Adipocyte (in vitro differentiated cells): ENCODE measurements around the gene KHDC1L.
"Not testable (repeated sequence)": the region's sequence is repeated elsewhere in the genome, so short reads cannot be mapped to it uniquely, and the experiment has no call there.

Source experiments
- DNase-seq: peaks from one replicate; pipeline ENCODE4 v3.0.0-alpha.2; 2015; ENCODE audit warnings: low read depth
- H3K27me3 ChIP-seq: replicated peaks from 2 replicates; pipeline ENCODE4 v1.7.0; 2013; ENCODE audit warnings: mild to moderate bottlenecking, low read length, moderate library complexity; ENCODE audit not compliant: control insufficient read depth, insufficient read depth
- H3K36me3 ChIP-seq: 2 replicates; pipeline ENCODE4 v1.7.0; 2013; ENCODE audit warnings: low read length, mild to moderate bottlenecking, moderate library complexity; ENCODE audit not compliant: control insufficient read depth, insufficient read depth, severe bottlenecking
- H3K4me1 ChIP-seq: 2 replicates; pipeline ENCODE4 v1.7.0; 2013; ENCODE audit warnings: mild to moderate bottlenecking, low read length, moderate library complexity; ENCODE audit not compliant: control insufficient read depth, insufficient read depth
- H3K4me3 ChIP-seq: 2 replicates; pipeline ENCODE4 v1.7.0; 2013; ENCODE audit warnings: mild to moderate bottlenecking, low read length, moderate library complexity
- H3K9ac ChIP-seq: 2 replicates; pipeline ENCODE4 v1.7.0; 2013; ENCODE audit warnings: mild to moderate bottlenecking, low read length, moderate library complexity
- H3K9me3 ChIP-seq: 2 replicates; pipeline ENCODE4 v1.7.0; 2013; ENCODE audit warnings: mild to moderate bottlenecking, low read length, moderate library complexity; ENCODE audit not compliant: control insufficient read depth

Gene KHDC1L

DNA sequence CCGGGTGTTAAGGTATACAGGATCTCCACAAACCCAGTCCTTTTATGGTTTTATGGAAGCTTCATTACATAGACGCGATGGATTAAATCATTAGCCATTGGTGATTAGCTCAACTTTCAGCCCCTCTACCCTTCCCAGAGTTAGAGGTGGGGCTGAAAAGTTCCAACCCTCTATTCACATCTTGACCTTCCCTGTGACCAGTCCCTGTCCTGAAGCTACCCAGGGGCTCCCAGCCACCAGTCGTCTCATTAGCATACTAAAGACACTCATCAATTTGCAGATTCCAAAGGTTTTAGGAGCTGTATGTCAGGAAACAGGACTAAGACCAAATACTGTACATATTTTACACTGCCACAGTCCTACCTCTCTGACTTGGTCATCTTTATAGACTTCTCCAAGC lies 21.0 kb downstream of the KHDC1L start:
- Histone ChIP-seq H3K4me1 (peaks cover 7% of the 10 kb centered on the region), H3K27me3 (no peaks in the 10 kb centered on the region), H3K9me3 (no peaks in the 10 kb centered on the region), H3K4me3 (no peak overlapping the region), H3K36me3 (no peaks in the 10 kb centered on the region), H3K9ac (no peak overlapping the region)
- DNase-seq = no peak

DNA sequence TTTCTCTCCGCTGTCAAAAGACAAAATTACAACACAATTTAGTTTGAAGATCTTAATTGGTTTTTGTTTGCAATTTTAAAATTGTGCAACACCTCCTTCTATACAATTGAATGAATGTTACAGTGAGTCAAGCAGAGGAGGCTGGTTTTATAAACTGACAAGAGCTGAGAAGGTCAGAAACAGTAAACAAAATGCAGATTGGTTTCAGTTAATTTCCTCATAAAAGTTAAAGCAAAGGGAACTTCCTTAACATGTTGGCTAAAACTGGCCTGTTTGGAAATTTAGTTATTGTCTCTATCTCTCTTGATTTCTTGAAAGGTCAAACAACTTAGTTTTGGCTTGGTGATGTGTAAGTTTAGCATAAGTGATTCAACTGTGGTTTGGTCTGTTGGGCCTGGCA lies 22.2 kb downstream of the KHDC1L start:
- Histone ChIP-seq H3K4me1 (peaks cover 7% of the 10 kb centered on the region), H3K9ac (no peak overlapping the region), H3K9me3 (no peaks in the 10 kb centered on the region), H3K36me3 (no peaks in the 10 kb centered on the region), H3K4me3 (no peak overlapping the region), H3K27me3 (no peaks in the 10 kb centered on the region)
- DNase-seq = peak; percentile 32

DNA sequence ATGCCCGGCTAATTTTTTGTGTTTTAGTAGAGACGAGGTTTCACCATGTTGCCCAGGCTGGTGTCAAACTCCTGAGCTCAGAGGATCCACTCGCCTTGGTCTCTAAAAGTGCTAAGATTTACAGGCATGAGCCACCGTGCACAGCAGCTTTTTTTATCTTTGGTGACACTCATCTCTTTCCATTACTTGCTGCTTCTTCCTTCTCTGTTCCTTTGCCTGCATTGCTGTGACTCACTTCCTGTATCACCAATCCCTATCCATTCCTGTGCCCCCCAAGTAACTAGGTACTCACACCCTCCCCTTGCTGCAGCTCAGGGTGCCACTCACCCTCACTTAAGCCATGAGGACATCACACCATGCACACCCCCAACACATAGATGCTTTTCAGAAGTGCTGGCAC lies 24.6 kb downstream of the KHDC1L start:
- no peak for DNase-seq
- no peaks in the 10 kb centered on the region for H3K9me3 ChIP-seq
- H3K27me3 ChIP-seq = no peaks in the 10 kb centered on the region
- no peak overlapping the region for H3K4me3 ChIP-seq
- no peak overlapping the region for H3K9ac ChIP-seq
- H3K4me1 ChIP-seq = peaks cover 7% of the 10 kb centered on the region
- no peaks in the 10 kb centered on the region for H3K36me3 ChIP-seq

DNA sequence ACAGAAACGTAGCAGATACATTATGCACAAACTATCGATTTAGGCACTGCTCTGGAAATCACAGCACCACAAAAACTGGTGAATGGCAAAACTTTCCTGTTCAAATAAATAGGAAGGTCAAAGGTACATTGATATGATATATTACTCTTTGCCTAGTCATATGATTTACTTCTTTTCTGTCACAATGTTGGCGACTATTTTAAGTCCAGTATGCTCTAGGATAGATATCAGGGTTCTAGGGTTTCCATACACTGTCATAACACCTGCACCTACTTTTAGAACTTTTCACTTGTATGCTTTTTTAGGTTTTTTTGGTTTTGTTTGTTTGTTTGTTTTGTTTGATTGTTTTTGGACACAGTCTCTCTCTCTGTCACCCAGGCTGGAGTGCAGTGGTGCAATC lies 25.0 kb downstream of the KHDC1L start:
- Histone ChIP-seq H3K4me3 (no peak overlapping the region), H3K4me1 (peaks cover 7% of the 10 kb centered on the region), H3K9ac (no peak overlapping the region), H3K36me3 (no peaks in the 10 kb centered on the region), H3K27me3 (no peaks in the 10 kb centered on the region), H3K9me3 (no peaks in the 10 kb centered on the region)
- no peak for DNase-seq

DNA sequence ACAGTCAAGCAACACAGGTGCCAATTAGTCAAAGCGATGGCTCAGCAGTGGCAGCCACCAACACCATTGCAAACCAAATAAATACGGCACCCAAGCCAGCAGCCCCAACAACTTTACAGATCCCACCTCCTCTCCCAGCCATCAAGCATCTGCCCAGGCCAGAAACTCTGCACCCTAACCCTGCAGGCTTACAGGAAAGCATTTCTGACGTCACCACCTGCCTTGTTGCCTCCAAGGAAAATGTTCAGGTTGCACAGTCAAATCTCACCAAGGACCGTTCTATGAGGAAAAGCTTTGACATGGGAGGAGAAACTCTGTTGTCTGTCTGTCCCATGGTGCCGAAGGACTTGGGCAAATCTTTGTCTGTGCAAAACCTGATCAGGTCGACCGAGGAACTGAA lies 30.6 kb downstream of the KHDC1L start:
- DNase-seq = no peak

DNA sequence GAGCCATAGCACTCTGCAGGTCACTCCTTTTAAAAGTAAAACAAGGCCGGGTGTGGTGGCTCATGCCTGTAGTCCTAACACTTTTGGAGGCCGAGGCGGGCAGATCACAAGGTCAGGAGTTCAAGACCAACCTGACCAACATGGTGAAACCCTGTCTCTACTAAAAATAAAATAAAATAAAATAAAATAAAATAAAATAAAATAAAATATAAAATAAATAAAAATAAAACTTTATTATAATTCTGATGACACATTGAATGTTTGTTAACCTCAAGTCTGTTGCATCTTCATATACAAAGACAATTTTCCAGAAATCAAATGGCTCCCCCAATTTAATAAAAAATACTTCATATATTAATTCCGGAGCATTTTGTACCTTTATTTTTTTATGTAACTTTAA lies 32.0 kb downstream of the KHDC1L start:
- H3K9me3 ChIP-seq, DNase-seq, H3K4me1 ChIP-seq, H3K9ac ChIP-seq, H3K27me3 ChIP-seq, H3K36me3 ChIP-seq, H3K4me3 ChIP-seq: not testable (repeated sequence)

More for the DNA sequence above, 30.6 kb downstream of the KHDC1L start:
- Histone ChIP-seq H3K9ac (no peak overlapping the region), H3K9me3 (no peaks in the 10 kb centered on the region), H3K36me3 (no peaks in the 10 kb centered on the region), H3K27me3 (no peaks in the 10 kb centered on the region), H3K4me3 (no peak overlapping the region), H3K4me1 (no peaks in the 10 kb centered on the region)

DNA sequence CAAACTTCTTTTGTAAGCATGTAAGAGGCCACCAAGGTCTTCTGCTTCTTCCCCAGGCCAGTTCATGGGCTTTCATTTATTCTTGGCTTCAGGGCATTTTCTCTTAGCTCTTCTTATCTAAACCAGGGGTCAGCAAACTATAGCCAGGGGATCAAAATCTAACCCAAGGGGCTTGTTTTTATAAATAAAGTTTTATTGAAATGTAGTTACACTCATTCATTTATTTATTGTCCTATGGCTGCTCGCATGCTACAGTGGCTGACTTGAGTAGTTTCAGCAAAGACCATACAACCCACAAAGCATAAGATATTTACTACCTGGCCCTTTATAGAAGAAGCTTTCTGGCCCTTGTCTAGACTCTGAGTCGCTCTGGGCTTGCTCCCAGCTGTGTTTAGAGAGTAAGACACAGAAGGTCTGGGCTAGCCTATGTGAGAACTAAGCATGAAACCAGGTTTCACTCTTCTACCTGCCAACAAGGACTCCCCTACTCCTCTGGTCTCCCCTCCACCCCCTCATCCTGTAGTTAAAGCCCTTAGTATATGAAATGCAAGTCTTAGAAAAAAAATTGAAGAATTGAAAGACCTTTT lies 43.2 kb downstream of the KHDC1L start:
- no peak for DNase-seq
- H3K27me3 ChIP-seq = peaks cover 22% of the 10 kb centered on the region
- H3K4me3 ChIP-seq = no peak overlapping the region
- H3K9ac ChIP-seq = no peak overlapping the region
- H3K4me1 ChIP-seq = peaks cover 8% of the 10 kb centered on the region
- no peaks in the 10 kb centered on the region for H3K9me3 ChIP-seq
- H3K36me3 ChIP-seq = no peaks in the 10 kb centered on the region

DNA sequence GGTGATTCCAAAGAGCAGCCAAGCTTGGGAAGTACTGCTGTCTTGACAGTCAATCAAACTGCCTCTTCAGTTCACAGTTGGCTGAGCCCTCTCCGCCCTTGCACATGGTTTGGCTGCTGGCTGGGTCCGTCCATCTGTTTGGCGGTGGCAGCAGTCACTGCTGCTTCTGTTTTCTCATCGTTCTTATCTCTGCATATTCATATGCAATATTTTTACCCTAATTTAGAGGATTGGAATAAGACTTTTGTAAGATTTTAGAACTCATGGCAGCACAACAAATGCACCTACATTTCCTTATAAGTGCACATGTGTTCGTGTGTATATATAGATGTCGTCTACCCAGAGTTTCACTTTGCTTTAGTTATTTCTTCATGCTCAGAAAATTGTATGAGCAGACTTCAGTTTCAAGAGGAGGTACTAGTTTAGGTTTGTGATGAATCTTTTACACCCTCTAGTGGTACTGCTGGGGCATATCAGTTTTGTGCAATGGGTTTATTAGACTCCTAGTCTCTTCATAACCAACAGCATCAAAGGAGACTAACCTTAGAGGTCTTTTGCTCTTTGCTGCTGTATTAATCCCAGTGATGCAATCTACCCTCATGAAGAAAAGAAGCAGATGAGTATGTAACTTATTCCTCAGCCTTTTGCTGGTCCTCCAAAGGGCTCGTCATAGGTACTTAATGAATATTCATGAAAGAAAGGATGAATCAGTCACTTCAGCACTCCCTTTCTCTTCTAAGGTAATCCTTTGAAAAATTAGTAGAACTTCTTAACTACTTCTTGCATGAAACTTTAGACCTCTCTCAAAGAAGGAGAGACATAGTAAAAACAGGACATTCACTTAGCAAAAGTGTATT lies 44.3 kb downstream of the KHDC1L start:
- Histone ChIP-seq H3K4me1 (peaks cover 8% of the 10 kb centered on the region), H3K36me3 (no peaks in the 10 kb centered on the region), H3K9me3 (no peaks in the 10 kb centered on the region), H3K27me3 (peaks cover 33% of the 10 kb centered on the region), H3K9ac (peak overlapping the region; percentile 39), H3K4me3 (peak overlapping the region; percentile 81)
- peak; percentile 89 for DNase-seq

DNA sequence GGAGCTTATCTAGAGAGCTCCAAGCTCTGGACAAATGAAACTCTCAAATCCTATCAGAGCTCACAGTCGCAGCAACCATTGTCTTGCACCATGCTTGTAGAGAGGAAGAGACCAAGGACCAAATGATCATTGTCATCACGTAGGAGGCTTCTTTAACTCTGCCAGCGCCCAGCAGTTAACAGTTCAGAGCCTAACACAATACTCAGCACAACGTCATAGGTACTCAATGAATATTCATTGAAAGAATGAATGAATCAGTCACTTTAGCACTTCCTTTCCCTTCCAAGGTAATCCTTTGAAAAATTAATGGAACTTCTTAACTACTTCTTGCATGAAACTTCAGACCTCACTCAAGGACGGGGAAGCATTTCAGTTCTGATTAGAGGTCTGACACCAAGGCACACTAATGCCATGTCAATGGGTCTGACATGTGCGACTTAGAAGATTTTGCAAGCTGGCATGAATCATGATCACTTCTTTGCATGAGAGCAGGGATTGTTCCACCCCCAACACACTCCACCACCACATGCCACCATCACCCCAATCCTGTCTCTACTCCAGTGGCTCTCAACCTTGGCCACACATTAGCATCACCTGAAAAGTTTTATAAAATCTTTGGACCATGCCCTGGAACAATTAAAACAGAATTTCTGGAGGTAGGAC lies 45.1 kb downstream of the KHDC1L start:
- Histone ChIP-seq H3K9ac (peak overlapping the region; percentile 39), H3K36me3 (no peaks in the 10 kb centered on the region), H3K4me3 (peak overlapping the region; percentile 81), H3K4me1 (peaks cover 8% of the 10 kb centered on the region), H3K27me3 (peaks cover 40% of the 10 kb centered on the region), H3K9me3 (no peaks in the 10 kb centered on the region)
- DNase-seq = peak; percentile 22

DNA sequence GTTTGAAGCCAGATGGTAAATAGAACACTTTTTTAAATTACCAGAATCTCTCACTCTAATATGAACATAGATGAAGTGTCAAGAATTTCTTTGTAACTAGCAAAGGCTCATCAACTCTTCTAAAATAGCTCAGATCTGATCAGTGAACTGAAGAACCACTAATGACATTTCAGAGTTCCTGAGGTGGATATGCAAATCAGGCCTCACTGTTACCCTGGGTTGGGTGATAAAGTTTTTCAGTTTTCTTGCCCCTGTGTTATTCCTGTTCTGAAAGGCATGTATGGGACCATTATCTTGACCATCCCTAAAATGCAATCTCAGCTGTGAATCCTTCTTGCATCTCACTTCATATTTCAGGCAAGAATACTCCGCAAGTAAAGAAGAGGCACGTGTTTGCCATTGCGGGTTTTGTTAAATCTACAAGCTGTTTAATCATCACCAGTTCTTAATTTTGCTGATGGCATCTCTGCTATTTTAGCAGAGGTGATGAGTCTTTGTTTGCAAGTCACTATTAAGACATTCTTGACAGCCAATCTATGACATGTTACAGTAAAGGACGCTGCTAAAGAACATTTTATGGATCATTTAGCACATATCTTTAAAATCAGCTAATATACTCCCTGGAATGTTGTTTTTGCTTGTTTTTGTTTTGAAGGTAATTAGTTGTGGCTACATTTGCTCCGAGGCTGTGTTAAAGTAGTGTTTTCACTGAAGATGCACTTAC lies 47.9 kb downstream of the KHDC1L start:
- Histone ChIP-seq H3K9me3 (no peaks in the 10 kb centered on the region), H3K9ac (no peak overlapping the region), H3K4me3 (no peak overlapping the region), H3K4me1 (peaks cover 8% of the 10 kb centered on the region), H3K36me3 (no peaks in the 10 kb centered on the region), H3K27me3 (peaks cover 28% of the 10 kb centered on the region)
- DNase-seq = no peak

DNA sequence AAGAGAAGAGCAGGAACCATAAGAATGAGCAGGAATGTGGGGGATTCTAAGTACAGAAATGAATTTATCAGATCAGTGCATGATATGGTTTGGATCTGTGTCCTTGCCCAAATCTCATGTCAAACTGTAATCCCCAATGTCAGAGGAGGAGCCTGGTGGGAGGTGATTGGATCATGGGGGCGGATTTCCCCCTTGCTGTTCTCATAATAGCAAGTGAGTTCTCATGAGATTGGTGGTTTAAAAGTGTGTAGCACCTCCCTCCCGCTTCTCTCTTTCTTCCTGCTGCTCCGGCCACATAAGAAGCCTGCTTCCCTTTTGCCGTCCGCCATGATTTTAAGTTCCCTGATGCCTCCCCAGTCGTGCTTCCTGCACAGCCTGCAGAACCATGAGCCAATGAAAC lies 49.2 kb downstream of the KHDC1L start:
- no peak for DNase-seq
- Histone ChIP-seq H3K36me3 (no peaks in the 10 kb centered on the region), H3K9ac (no peak overlapping the region), H3K4me3 (no peak overlapping the region), H3K27me3 (peaks cover 36% of the 10 kb centered on the region), H3K9me3 (no peaks in the 10 kb centered on the region), H3K4me1 (peaks cover 8% of the 10 kb centered on the region)
